ENCODE measurements around the gene MORF4L1.

- no peak for TF ChIP-seq EP300 (IDR thresholded peaks at IDR 0.05)
- TF ChIP-seq, protein P1, sequence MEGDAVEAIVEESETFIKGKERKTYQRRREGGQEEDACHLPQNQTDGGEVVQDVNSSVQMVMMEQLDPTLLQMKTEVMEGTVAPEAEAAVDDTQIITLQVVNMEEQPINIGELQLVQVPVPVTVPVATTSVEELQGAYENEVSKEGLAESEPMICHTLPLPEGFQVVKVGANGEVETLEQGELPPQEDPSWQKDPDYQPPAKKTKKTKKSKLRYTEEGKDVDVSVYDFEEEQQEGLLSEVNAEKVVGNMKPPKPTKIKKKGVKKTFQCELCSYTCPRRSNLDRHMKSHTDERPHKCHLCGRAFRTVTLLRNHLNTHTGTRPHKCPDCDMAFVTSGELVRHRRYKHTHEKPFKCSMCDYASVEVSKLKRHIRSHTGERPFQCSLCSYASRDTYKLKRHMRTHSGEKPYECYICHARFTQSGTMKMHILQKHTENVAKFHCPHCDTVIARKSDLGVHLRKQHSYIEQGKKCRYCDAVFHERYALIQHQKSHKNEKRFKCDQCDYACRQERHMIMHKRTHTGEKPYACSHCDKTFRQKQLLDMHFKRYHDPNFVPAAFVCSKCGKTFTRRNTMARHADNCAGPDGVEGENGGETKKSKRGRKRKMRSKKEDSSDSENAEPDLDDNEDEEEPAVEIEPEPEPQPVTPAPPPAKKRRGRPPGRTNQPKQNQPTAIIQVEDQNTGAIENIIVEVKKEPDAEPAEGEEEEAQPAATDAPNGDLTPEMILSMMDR (IDR thresholded peaks at IDR 0.05), result peak; percentile 40 to 53
Observed at GRCh38 chr15:78859971-78860719, 12.5 kb upstream of the MORF4L1 start.
